HG03342 (cell line): ENCODE results near the gene GLOD5.

ENCODE experiments used
- ATAC-seq: cut with Tn5 transposase; IDR thresholded peaks from one replicate; pipeline ENCODE4 v1.9.1; 2021; ENCODE audit warnings: mild to moderate bottlenecking, moderate library complexity; ENCODE audit not compliant: unreplicated experiment

GLOD5 gene

GRCh38 chrX:48753708-48754228 lies 7.8 kb upstream of the GLOD5 start:
- ATAC-seq: no peak

GRCh38 chrX:48754238-48754637 lies 7.3 kb upstream of the GLOD5 start:
- no peak for ATAC-seq

DNA sequence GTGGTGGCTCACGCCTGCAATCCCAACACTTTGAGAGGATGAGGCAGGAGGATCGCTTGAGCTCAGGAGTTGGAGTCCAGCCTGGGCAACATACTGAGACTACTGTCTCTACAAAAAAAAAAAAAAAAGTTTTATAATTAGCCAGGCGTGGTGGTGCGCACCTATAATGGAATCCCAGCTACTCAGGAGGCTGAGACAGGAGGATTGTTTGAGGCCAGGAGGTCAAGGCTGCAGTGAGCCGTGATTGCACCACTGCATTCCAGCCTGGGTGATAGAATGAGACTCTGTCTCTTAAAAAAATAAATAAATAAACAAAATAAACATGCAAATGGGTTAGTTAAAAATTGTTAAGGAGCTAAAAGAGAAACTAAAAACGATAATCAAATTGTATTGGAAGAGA lies 7.7 kb downstream of the GLOD5 start:
- no peak for ATAC-seq

- ATAC-seq: no peak
Measured at GRCh38 chrX:48770296-48770695, 8.7 kb downstream of the GLOD5 start.

DNA sequence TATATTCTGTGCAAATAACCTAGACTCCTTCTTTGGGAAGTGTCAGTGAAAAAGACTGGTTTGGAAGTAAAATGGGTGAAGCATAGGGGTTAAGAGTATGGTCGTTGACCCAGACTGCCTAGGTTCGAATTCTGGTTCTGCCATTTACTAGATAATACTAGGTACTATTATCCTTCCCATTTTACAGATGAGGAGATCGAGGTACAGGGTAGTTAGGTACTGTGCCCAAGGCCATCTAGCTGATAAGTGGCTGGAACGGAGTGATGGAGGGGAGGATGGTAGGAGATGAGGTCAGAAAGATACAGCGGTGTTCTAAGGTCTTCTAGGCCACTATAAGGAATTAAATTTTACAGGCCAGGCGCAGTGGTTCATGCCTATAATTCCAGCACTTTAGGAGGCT lies 11.1 kb downstream of the GLOD5 start:
- no peak for ATAC-seq

- no peak for ATAC-seq
Measured at GRCh38 chrX:48776818-48777439, 15.4 kb downstream of the GLOD5 start.

DNA sequence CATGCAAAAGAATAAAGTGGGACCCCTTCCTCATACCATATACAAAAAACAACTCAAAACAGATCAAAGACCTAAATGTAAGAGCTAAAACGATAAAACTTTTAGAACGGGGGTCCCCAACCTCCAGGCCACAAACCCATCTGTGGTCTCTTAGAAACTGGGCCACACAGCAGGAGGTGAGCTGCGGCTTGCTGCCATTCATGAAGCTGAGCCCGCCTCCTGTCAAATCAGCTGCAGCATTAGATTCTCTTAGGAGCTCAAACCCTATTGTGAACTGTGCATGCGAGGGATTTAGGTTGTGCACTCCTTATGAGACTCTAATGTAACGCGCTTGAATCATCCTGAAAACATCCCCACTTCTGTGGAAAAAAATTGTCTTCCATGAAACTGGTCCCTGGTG lies 17.9 kb downstream of the GLOD5 start:
- ATAC-seq: no peak

GRCh38 chrX:48781705-48782104 lies 20.2 kb downstream of the GLOD5 start:
- ATAC-seq: no peak

DNA sequence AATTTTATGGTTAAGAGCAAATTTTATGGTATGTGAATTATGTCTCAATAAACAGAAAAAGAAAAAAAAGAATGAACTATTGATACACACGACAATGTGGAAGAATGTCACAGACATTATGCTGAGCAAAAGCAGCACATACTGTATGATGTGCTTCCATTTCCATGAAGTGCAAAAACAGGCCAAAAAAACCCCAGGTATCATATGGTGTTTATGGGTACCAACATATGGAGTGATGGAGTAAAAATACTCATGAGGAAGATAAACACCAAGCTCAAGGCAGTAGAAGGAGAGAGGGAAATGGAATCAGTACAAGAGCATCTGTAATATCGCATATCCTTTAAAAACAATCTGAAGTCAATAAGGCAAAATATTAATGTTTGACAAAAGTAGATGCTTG lies 20.7 kb downstream of the GLOD5 start:
- no peak for ATAC-seq

DNA sequence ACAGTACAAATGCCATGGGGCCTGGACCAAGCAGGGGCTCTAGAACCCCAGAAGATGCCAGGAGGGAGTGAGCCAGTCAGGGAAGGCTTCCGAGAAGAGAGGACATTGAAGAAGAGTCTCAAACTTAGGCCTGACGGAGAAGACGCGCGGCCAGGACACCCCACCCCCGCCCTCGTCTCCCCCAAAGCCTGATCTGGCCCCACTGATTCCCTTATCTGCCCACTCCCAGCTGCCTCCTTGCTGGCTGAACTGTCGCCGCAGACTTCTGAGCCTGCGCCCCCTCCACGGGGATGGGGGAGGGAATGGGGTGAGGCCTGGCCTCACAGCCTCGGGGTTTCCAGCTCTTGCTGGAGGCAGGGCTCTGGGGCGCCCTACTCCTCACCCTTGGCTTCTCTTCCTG lies 21.2 kb downstream of the GLOD5 start:
- ATAC-seq: no peak

- no peak for ATAC-seq
Measured at GRCh38 chrX:48784726-48785125, 23.2 kb downstream of the GLOD5 start.

- ATAC-seq: no peak
Measured at GRCh38 chrX:48785186-48785539, 23.6 kb downstream of the GLOD5 start.

- no peak for ATAC-seq
Measured at GRCh38 chrX:48785540-48786214, 24.1 kb downstream of the GLOD5 start.

DNA sequence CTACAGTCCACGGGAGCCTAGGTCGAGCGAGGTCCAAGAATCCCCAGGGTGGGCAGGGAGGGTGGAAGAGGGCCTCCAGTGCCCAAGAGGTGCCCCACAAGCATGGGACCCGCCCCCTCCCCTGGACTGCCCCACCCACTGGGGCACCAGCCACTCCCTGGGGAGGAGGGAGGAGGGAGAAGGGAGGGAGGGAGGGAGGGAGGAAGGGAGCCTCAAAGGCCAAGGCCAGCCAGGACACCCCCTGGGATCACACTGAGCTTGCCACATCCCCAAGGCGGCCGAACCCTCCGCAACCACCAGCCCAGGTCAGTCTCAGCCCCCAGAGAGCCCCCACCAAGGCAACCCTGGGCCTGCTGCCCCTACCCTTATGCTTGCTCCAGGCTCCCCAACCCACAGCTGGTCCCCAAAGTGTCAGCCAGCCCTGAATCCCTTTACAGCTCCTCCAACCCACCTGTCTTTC lies 24.8 kb downstream of the GLOD5 start, which contains the start of gene GATA1:
TSS of gene GATA1 (plus strand) at position 250 of the 460 bp plus-strand sequence. CDS start 4,520 bp downstream, outside the sequence.
- no peak for ATAC-seq

DNA sequence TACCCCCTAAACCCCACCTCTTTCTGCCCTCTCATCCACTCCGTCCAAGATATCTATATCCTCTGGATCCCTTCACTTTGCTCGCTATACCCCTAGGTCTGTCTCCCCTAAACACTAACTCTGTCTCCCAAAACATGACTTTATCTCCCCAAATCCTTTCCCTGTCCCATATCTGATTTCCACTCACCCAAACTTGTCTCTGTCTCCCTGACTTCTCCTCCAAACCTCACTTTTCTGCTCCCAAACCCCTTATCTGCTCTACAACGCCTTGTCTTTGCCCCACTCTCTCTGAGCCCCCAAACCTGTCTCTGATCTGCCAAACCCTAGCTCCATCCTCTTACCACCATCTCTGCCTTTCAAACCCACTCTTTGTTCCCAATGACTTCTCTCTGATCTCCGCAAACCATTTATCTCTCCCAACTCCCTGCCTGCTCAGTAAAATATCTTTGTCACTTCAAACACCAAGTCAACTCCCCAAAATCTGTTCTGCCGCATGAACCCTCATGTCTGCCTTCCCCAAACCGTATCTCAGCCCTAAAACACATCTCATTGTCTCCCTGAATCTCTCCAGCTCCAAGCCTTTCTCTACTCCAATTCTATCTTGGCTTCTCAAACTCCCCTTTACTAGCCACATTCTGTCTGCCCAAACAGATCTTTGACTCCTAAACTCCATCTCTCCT lies 25.4 kb downstream of the GLOD5 start:
- ATAC-seq: no peak

GRCh38 chrX:48787505-48788443 lies 26.2 kb downstream of the GLOD5 start:
- ATAC-seq: no peak

DNA sequence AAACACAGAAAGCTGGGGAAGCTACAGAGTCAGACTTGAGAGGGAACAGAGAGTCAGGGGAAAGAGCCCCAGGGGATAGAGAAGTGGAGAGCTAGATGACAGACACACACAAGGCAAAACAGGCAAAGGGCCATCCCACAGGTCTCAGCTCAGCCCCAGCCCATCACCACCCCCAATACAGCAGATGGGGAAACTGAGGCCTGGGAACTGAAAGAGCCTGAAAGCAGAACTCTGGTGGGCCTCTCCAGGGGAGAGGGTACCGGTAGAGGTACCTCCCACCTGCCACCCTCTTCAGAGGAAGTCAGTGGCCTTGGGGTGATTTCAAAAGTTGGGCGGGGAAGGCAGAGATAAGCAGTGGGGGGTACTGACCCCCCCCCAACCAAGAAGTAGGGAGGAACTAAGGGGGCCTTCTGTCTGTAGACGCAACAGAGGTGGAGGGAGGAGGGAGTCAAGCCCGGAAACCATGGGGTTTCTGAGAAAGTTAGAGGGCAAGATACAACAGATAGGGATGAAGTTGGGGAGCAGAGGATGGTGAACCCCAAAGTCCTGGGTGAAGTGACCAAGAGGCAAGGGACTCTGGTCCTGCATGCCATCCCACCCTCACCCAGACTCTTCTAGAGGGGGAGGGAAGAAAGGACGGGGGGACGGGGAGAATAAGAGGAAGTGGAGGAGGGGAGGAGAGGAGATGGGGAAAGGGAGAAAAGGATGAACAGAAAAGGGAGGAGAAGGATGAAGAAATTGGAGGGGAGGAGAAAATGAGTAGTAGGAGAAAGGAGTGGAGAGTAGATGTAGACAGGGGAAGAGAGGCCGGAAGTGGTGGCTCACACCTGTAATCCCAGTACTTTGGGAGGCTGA lies 28.0 kb downstream of the GLOD5 start:
- ATAC-seq: no peak

- ATAC-seq: no peak
Measured at GRCh38 chrX:48790477-48790876, 28.9 kb downstream of the GLOD5 start.

- ATAC-seq: no peak
Measured at GRCh38 chrX:48791063-48791820, 29.7 kb downstream of the GLOD5 start.
